IPS-11a (cell line): ENCODE measurements around the gene ATF1.
"Not testable (repeated sequence)": the region's sequence is repeated elsewhere in the genome, so short reads cannot be mapped to it uniquely, and the experiment has no call there.

Source experiments
- H3K4me3 ChIP-seq: one replicate; pipeline ENCODE4 v1.5.1; 2013; ENCODE audit warnings: low read depth, low read length, control low read depth

Gene ATF1

DNA sequence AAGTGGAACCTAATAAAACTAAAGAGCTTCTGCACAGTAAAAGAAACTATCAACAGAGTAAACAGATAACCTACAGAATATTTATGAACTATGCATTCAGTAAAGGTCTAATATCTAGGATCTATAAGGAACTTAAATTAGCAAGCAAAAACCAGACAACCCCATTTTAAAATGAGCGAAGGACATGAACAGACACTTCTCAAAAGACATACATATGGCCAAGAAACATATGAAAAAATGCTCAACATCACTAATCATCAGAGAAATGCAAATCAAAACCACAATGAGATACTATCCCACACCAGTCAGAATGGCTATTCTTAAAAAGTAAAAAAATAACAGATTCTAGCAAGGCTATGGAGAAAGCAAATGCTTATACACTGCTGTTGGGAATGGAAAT is 91.3 kb downstream of the ATF1 start:
- not testable (repeated sequence) for H3K4me3 ChIP-seq

DNA sequence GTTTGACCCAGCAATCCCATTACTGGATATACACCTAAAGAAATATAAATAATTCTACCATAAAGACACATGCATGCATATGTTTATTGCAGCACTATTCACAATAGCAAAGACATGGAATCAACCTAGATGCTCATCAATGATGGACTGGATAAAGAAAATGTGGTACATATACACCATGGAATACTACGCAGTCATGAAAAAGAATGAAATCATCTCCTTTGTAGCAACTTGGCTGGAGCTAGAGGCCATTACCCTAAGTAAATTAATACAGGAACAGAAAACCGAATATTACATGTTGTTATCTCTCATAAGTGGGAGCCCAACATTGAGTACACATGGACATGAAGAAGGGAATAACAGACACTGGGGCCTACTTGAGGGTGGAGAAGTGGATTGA is 91.8 kb downstream of the ATF1 start:
- not testable (repeated sequence) for H3K4me3 ChIP-seq

GRCh38 chr12:50859621-50860310 is 95.9 kb downstream of the ATF1 start:
- H3K4me3 ChIP-seq = no peak overlapping the region

GRCh38 chr12:50862316-50862715 is 98.4 kb downstream of the ATF1 start:
- no peak overlapping the region for H3K4me3 ChIP-seq

DNA sequence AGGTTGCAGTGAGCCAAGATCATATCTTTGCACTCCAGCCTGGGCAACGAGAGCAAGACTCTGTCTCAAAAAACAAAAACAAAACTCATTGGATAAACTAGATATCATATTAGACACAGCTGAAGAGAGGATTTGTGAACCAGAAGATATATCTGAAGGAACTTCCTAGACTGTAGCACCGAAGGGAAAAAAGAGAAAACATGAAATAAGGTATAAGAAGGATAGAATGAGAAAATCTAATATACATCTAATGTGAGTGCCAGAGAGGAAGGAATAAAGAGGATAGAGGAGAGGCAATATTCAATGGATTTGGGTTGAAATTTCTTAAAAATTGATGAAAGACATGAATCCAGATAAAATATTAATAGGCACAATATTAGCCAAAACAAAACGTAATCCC is 101.4 kb downstream of the ATF1 start:
- no peak overlapping the region for H3K4me3 ChIP-seq

DNA sequence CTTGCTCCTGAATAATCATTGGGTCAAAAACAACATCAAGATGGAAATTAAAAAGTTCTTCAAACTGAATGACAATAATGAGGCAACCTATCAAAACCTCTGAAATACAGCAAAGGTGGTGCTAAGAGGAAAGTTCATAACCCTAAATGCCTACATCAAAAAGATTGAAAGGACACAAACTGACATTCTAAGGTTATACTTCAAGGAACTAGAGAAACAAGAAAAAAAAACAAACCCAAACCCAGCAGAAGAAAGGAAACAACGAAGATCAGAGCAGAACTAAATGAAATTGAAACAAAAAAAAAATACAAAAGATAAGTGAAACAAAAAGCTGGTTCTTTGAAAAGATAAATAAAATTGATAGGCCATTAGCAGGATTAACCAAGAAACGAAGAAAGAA is 105.0 kb downstream of the ATF1 start:
- not testable (repeated sequence) for H3K4me3 ChIP-seq
